Sigmoid colon (tissue), 3 donors: ENCODE measurements around the gene KRTAP4-3.

Experiments used
- CTCF ChIP-seq, 4 experiments: fragments of 450-650 bp in 3 of 4; fragments of 200-600 bp in 1 of 4; IDR thresholded peaks; one replicate each; pipeline ENCODE4 v1.5.1; 2016 to 2019; ENCODE audit warnings: antibody characterized with exemption in 4 of 4, mild to moderate bottlenecking in 3 of 4, moderate library complexity in 2 of 4
- POLR2A ChIP-seq, 2 donors: fragments of 450-650 bp; IDR thresholded peaks; one replicate each; pipeline ENCODE4 v1.6.1; 2016; ENCODE audit warnings: antibody characterized with exemption in 2 of 2, mild to moderate bottlenecking in 2 of 2, moderate library complexity in 2 of 2

GRCh38 chr17:41153856-41154255 lies 14.2 kb downstream of the KRTAP4-3 start:
- no peak for TF ChIP-seq CTCF (IDR thresholded peaks at IDR 0.05)
- no peak for TF ChIP-seq POLR2A (IDR thresholded peaks at IDR 0.05)
